ENCODE data around the gene PCAT7.

Gene PCAT7

DNA sequence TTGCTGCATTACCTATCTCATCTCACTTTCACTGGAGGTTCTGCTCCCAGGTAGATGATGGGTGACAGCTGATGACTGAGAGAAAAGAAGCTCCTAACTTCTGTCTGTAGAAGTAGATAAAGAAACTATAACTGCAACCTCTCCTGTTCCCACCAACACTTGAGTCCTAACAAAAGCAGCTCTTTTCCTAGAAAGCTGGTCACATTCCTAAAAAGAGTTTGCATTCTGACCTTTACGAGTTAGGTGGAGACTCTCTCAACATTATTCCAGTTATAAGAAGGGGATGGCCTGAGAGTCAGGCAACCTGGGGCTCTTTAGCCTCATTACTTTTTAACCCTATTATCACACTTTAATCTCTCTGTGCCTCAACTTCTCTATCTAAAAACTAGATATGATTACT, 8.9 kb upstream of the PCAT7 start:
- Histone ChIP-seq H3K4me3 (ENCODE audit: severe bottlenecking) (no peak overlapping the region), H3K27ac (ENCODE audit: poor library complexity, severe bottlenecking) (no peak overlapping the region), H3K27me3 (ENCODE audit: insufficient read depth, poor library complexity, severe bottlenecking) (no peaks in the 10 kb centered on the region), H3K36me3 (ENCODE audit: low read depth) (peaks cover 6% of the 10 kb centered on the region), H3K4me1 (ENCODE audit: insufficient read depth, poor library complexity, severe bottlenecking) (no peaks in the 10 kb centered on the region), H3K9me3 (ENCODE audit: severe bottlenecking) (no peaks in the 10 kb centered on the region)
- TF ChIP-seq, protein P1, sequence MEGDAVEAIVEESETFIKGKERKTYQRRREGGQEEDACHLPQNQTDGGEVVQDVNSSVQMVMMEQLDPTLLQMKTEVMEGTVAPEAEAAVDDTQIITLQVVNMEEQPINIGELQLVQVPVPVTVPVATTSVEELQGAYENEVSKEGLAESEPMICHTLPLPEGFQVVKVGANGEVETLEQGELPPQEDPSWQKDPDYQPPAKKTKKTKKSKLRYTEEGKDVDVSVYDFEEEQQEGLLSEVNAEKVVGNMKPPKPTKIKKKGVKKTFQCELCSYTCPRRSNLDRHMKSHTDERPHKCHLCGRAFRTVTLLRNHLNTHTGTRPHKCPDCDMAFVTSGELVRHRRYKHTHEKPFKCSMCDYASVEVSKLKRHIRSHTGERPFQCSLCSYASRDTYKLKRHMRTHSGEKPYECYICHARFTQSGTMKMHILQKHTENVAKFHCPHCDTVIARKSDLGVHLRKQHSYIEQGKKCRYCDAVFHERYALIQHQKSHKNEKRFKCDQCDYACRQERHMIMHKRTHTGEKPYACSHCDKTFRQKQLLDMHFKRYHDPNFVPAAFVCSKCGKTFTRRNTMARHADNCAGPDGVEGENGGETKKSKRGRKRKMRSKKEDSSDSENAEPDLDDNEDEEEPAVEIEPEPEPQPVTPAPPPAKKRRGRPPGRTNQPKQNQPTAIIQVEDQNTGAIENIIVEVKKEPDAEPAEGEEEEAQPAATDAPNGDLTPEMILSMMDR (IDR thresholded peaks at IDR 0.05; ENCODE audit: poor library complexity, severe bottlenecking): no peak
- no peak for DNase-seq (ENCODE audit: low spot score)
- no peak for ATAC-seq (ENCODE audit: low read depth)

DNA sequence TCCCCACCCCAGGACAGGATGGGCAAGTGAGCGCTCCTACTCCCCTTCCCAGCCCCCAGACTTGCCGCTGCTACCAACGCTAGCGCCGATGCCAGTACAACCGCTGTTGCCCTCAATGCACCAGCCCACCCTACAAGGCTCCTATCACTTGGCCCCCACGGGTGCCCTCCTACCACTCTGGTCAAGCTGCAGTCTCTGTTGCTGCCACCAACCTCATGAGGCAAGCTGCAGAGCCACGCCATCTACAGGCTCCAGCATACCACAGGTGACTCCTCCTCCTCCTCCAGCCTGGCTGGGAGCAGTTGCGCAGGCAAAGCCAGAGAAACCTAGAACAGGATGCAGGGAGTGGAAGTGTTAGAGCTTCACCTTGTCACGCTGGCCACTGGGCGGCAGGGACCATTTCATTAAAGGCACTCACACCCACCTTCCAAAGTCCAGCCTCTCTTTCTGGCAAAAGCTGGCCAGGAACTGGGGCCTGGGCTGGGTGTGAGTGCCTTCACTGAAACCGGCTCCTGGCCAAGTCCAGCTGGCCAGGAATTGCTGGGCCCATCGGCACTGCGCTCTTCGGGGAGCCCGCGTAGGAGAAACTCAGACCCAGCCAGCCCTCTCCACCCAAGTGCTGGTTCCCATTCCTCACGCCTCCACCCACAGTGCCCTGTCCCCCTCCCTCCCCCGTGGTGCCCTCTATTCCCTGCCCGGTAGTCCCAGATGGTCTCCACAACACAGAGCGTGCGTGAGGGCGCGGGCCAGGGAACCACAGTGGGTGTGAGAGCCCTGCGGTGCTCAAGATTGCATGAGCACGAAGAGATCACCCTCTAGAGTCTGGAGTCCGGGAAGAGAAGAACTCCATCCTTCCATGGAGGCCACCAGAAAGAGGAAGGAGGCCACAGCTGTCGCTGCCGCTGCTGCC, 1.6 kb upstream of the PCAT7 start:
- no peak for ATAC-seq (ENCODE audit: low read depth)
- no peak for DNase-seq (ENCODE audit: low spot score)
- peaks cover 6% of the 10 kb centered on the region for H3K36me3 ChIP-seq (ENCODE audit: low read depth)
- H3K4me3 ChIP-seq (ENCODE audit: severe bottlenecking): no peak overlapping the region
- no peaks in the 10 kb centered on the region for H3K9me3 ChIP-seq (ENCODE audit: severe bottlenecking)
- H3K4me1 ChIP-seq (ENCODE audit: insufficient read depth, poor library complexity, severe bottlenecking): peaks cover 3% of the 10 kb centered on the region
- H3K27me3 ChIP-seq (ENCODE audit: insufficient read depth, poor library complexity, severe bottlenecking): no peaks in the 10 kb centered on the region
- TF ChIP-seq, protein P1 (IDR thresholded peaks at IDR 0.05; ENCODE audit: poor library complexity, severe bottlenecking): no peak
- H3K27ac ChIP-seq (ENCODE audit: poor library complexity, severe bottlenecking): no peak overlapping the region

DNA sequence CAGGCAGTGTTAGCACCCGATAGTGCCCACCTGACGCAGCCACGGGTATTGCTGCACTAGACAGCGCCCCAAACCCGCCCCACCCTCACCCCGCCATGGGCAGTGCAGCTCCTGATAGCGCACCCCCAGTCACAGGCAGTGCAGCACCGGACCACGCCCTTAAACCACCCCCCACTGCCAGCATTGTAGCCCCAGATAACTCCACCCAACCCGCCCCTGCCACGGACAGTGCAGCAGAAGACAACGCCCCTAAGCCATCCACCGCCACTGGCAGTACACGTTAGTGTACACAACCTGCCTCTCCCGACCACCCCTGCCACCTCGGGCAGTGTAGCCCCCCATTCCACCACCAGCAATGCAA, 825 bp upstream of the PCAT7 start:
- peaks cover 3% of the 10 kb centered on the region for H3K4me1 ChIP-seq (ENCODE audit: insufficient read depth, poor library complexity, severe bottlenecking)
- no peak overlapping the region for H3K27ac ChIP-seq (ENCODE audit: poor library complexity, severe bottlenecking)
- peak overlapping the region; percentile 46 for H3K4me3 ChIP-seq (ENCODE audit: severe bottlenecking)
- H3K9me3 ChIP-seq (ENCODE audit: severe bottlenecking): no peaks in the 10 kb centered on the region
- ATAC-seq (ENCODE audit: low read depth) (peak; percentile 28; the same call in 1 of the 3 replicates), DNase-seq (ENCODE audit: low spot score) (no peak)
- TF ChIP-seq, protein P1 (IDR thresholded peaks at IDR 0.05; ENCODE audit: poor library complexity, severe bottlenecking): no peak
- peaks cover 6% of the 10 kb centered on the region for H3K36me3 ChIP-seq (ENCODE audit: low read depth)
- no peaks in the 10 kb centered on the region for H3K27me3 ChIP-seq (ENCODE audit: insufficient read depth, poor library complexity, severe bottlenecking)

DNA sequence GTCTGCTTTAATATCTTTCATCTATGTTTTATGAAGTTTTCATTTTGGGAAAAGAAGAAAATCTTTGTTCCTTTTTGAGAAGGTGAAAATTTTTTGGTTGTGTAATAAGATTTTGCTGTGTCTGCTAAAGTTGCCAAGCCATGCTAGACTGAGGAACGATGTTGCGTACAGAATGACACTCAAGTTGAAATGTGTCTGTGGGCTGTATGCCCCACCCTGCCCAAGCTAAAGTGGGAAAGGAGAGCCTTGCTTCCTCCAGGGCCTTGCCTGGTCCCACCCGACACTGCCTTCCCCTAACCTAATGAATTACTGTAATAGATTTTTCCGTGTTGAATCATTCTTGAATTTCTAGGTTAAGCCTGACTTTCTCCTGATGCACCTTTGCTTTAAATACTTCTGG, 2.5 kb downstream of the PCAT7 start:
- H3K27ac ChIP-seq (ENCODE audit: poor library complexity, severe bottlenecking): no peak overlapping the region
- ATAC-seq (ENCODE audit: low read depth) (no peak), DNase-seq (ENCODE audit: low spot score) (no peak)
- H3K4me1 ChIP-seq (ENCODE audit: insufficient read depth, poor library complexity, severe bottlenecking): peaks cover 3% of the 10 kb centered on the region
- H3K36me3 ChIP-seq (ENCODE audit: low read depth): no peaks in the 10 kb centered on the region
- H3K4me3 ChIP-seq (ENCODE audit: severe bottlenecking): no peak overlapping the region
- TF ChIP-seq, protein P1 (IDR thresholded peaks at IDR 0.05; ENCODE audit: poor library complexity, severe bottlenecking): no peak
- no peaks in the 10 kb centered on the region for H3K27me3 ChIP-seq (ENCODE audit: insufficient read depth, poor library complexity, severe bottlenecking)
- no peaks in the 10 kb centered on the region for H3K9me3 ChIP-seq (ENCODE audit: severe bottlenecking)

DNA sequence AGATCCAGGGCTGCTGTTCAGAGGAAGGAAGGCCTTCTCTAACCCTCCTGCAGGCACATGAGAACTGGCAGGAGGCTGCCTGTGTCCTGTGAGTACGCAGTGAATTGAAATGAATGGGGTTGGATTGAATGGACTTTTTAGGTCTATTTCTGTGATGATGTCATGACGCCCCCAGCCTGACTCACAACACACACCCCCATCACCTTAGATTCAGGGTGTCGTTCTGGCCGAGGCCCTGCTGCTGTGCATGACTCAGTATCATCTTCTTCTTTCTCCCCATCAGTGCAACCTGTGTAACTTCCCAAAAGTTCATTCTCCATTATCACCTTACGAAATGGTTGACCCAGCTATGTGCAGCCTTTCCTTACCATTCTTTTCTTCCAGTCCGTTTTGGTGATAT, 5.4 kb downstream of the PCAT7 start:
- H3K4me1 ChIP-seq (ENCODE audit: insufficient read depth, poor library complexity, severe bottlenecking): peaks cover 3% of the 10 kb centered on the region
- H3K27me3 ChIP-seq (ENCODE audit: insufficient read depth, poor library complexity, severe bottlenecking): no peaks in the 10 kb centered on the region
- no peaks in the 10 kb centered on the region for H3K36me3 ChIP-seq (ENCODE audit: low read depth)
- no peak overlapping the region for H3K4me3 ChIP-seq (ENCODE audit: severe bottlenecking)
- ATAC-seq (ENCODE audit: low read depth): no peak
- H3K27ac ChIP-seq (ENCODE audit: poor library complexity, severe bottlenecking): no peak overlapping the region
- no peak for DNase-seq (ENCODE audit: low spot score)
- no peaks in the 10 kb centered on the region for H3K9me3 ChIP-seq (ENCODE audit: severe bottlenecking)
- TF ChIP-seq, protein P1 (IDR thresholded peaks at IDR 0.05; ENCODE audit: poor library complexity, severe bottlenecking): no peak

All from RWPE2 (cell line).